C4-2B (cell line): Measurements from ENCODE around the gene TGM2.

Experiments
- CTCF ChIP-seq: fragments of 450-650 bp; conservative IDR thresholded peaks from 2 replicates; pipeline ENCODE4 v1.5.1; 2017; ENCODE audit warnings: mild to moderate bottlenecking
- ZFX ChIP-seq: fragments of 450-650 bp; IDR thresholded peaks from 2 replicates; pipeline ENCODE4 v1.6.1; 2017

DNA sequence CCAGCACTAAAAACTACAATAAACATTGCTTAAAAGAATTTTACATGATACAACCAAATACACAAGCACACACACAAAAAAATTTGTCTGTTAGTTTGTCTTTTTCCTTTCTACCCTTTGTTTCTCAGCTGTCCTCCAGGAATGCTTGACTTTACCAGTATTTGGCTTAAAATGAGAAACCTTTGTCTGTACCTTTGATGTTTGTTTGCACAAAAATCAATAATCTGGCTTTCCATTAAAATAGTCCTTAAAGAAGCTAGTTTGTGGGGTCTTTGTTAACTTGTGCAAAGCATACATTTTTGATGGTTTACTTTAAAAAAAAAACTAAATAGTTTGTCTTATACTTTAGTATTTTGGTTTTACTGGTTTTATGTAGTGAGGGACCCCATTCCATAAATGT, 82.2 kb downstream of the TGM2 start:
- no peak for TF ChIP-seq CTCF
- no peak for TF ChIP-seq ZFX
